Astrocyte (in vitro differentiated cells and primary cell): ENCODE results near the gene URB1. TPM values are rescaled to one million over a fixed set of nuclear protein-coding genes. Genes with fewer than 3 reads are reported as not detected.

ENCODE experiments used
- DNase-seq: peaks from one replicate; pipeline ENCODE4 v3.0.0-alpha.2; 2010; ENCODE audit warnings: low read depth
- FAIRE-seq: peaks from 2 replicates; lab custom pipeline; 2011; peaks lifted over from hg19 to GRCh38; lab: Jason Lieb, UNC
- H2AFZ ChIP-seq: 2 replicates; pipeline ENCODE4 v1.6.0; 2012; ENCODE audit warnings: low read depth, low read length, inconsistent platforms
- H3K27ac ChIP-seq: 2 replicates; pipeline ENCODE4 v1.5.1; 2011; ENCODE audit warnings: low read depth, low read length, inconsistent platforms
- H3K27me3 ChIP-seq: 2 replicates; pipeline ENCODE4 v1.6.0; 2011; ENCODE audit warnings: low read length, inconsistent platforms; ENCODE audit not compliant: insufficient read depth
- H3K36me3 ChIP-seq: 2 replicates; pipeline ENCODE4 v1.5.1; 2011; ENCODE audit warnings: low read length, inconsistent platforms; ENCODE audit not compliant: insufficient read depth
- H3K4me1 ChIP-seq: 2 replicates; pipeline ENCODE4 v1.5.1; 2011; ENCODE audit warnings: low read length, inconsistent platforms; ENCODE audit not compliant: insufficient read depth
- H3K4me2 ChIP-seq: 2 replicates; pipeline ENCODE4 v1.6.0; 2012; ENCODE audit warnings: low read length, inconsistent platforms
- H3K4me3 ChIP-seq: 2 replicates; pipeline ENCODE4 v1.5.1; 2011; ENCODE audit warnings: low read depth, mild to moderate bottlenecking, low read length, inconsistent platforms; ENCODE audit not compliant: insufficient read depth
- H3K79me2 ChIP-seq: 2 replicates; pipeline ENCODE4 v1.6.0; 2012; ENCODE audit warnings: mild to moderate bottlenecking, low read length, inconsistent platforms; ENCODE audit not compliant: insufficient read depth
- H3K9ac ChIP-seq: 2 replicates; pipeline ENCODE4 v1.6.0; 2012; ENCODE audit warnings: mild to moderate bottlenecking, low read length, inconsistent platforms
- H3K9me3 ChIP-seq: 2 replicates; pipeline ENCODE4 v1.5.1; 2012; ENCODE audit warnings: low read depth, mild to moderate bottlenecking, low read length, inconsistent platforms; ENCODE audit not compliant: insufficient read depth
- H4K20me1 ChIP-seq: 2 replicates; pipeline ENCODE4 v1.6.0; 2012; ENCODE audit warnings: low read length, inconsistent platforms; ENCODE audit not compliant: insufficient read depth
- H3K27ac Mint-ChIP-seq: one replicate; pipeline ENCODE4 v1.8.0; 2021; ENCODE audit warnings: mild to moderate bottlenecking, mixed read lengths; ENCODE audit not compliant: unreplicated experiment
- H3K27me3 Mint-ChIP-seq: one replicate; pipeline ENCODE4 v1.8.0; 2021; ENCODE audit warnings: low read depth, mixed read lengths; ENCODE audit not compliant: unreplicated experiment
- H3K36me3 Mint-ChIP-seq: one replicate; pipeline ENCODE4 v1.8.0; 2021; ENCODE audit warnings: low read depth, mixed read lengths; ENCODE audit not compliant: unreplicated experiment
- H3K4me1 Mint-ChIP-seq: one replicate; pipeline ENCODE4 v1.8.0; 2021; ENCODE audit warnings: low read depth, mixed read lengths; ENCODE audit not compliant: unreplicated experiment
- H3K4me3 Mint-ChIP-seq: one replicate; pipeline ENCODE4 v1.8.0; 2021; ENCODE audit warnings: mild to moderate bottlenecking, moderate library complexity, mixed read lengths; ENCODE audit not compliant: unreplicated experiment
- H3K9me3 Mint-ChIP-seq: one replicate; pipeline ENCODE4 v1.8.0; 2021; ENCODE audit warnings: mild to moderate bottlenecking, mixed read lengths; ENCODE audit not compliant: unreplicated experiment
- EZH2 ChIP-seq: IDR thresholded peaks from 2 replicates; pipeline ENCODE4 v1.6.1; 2012; ENCODE audit warnings: mild to moderate bottlenecking, low read length, inconsistent platforms; ENCODE audit not compliant: insufficient read depth
- total RNA-seq: library from RNA; stranded (reverse); gene quantifications from 2 replicates; pipeline ENCODE4 v1.2.1, GENCODE V29; 2021
- TF ChIP-seq, protein P1 (sequence below): IDR thresholded peaks from 2 replicates; pipeline ENCODE4 v1.5.1; 2011; ENCODE audit warnings: low read depth, mild to moderate bottlenecking, inconsistent platforms, low read length, moderate library complexity; ENCODE audit not compliant: insufficient read depth

URB1 gene
- total RNA-seq, 1 donor from 2014 or later = 19.2 TPM

DNA sequence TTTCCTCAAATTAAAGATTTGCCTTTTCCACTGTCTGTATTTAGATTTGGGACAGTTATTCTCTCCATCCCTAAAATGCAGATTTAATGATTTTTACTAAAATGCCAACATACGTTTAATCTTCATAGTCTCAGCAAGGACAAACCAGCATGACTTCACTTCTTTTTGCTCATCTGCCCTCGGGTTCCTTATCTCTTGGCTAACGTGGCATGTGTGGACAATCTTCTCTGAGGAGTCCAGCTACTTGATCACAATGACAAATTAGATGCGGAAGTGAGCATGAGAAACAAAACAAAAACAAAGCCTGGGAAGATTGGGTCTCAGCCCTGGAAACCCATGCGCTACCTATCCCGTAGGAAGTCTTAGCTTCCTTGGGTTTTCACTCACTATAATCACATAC lies 93.1 kb downstream of the URB1 start:
- H3K9me3 Mint-ChIP-seq = no peaks in the 10 kb centered on the region
- Histone ChIP-seq H3K4me2 (no peak overlapping the region), H3K9ac (no peak overlapping the region), H3K9me3 (no peaks in the 10 kb centered on the region), H4K20me1 (no peaks in the 10 kb centered on the region), H3K36me3 (no peaks in the 10 kb centered on the region), H3K4me1 (no peaks in the 10 kb centered on the region), H3K4me3 (no peak overlapping the region), H3K79me2 (no peaks in the 10 kb centered on the region), H3K27me3 (no peaks in the 10 kb centered on the region), H2AFZ (no peak overlapping the region), H3K27ac (no peak overlapping the region)
- H3K27me3 Mint-ChIP-seq = no peaks in the 10 kb centered on the region
- H3K4me3 Mint-ChIP-seq = no peak overlapping the region
- no peak for DNase-seq
- no peak overlapping the region for H3K27ac Mint-ChIP-seq
- no peak for FAIRE-seq
- TF ChIP-seq, protein P1, sequence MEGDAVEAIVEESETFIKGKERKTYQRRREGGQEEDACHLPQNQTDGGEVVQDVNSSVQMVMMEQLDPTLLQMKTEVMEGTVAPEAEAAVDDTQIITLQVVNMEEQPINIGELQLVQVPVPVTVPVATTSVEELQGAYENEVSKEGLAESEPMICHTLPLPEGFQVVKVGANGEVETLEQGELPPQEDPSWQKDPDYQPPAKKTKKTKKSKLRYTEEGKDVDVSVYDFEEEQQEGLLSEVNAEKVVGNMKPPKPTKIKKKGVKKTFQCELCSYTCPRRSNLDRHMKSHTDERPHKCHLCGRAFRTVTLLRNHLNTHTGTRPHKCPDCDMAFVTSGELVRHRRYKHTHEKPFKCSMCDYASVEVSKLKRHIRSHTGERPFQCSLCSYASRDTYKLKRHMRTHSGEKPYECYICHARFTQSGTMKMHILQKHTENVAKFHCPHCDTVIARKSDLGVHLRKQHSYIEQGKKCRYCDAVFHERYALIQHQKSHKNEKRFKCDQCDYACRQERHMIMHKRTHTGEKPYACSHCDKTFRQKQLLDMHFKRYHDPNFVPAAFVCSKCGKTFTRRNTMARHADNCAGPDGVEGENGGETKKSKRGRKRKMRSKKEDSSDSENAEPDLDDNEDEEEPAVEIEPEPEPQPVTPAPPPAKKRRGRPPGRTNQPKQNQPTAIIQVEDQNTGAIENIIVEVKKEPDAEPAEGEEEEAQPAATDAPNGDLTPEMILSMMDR = no peak
- no peak for TF ChIP-seq EZH2
- H3K36me3 Mint-ChIP-seq = peaks cover 12% of the 10 kb centered on the region
- no peaks in the 10 kb centered on the region for H3K4me1 Mint-ChIP-seq

DNA sequence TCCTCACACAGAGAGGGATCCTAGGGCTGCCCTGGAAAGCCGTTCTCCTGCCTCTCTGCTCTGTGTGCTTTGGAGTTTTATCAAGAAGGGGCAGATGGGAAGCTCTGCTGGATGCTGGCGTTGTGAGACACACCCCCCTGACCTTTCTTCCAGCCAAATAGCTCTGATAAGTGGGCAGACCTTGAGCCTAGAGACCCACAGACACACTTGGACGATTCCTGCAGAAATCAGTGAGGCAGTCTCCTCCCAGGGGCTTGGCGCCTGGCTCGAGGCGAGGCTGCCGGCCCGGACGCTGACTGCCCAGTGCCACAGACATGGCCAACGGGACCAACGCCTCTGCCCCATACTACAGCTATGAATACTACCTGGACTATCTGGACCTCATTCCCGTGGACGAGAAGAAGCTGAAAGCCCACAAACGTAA lies 94.1 kb downstream of the URB1 start, which contains the start of gene MRAP:
Gene MRAP, plus strand, starts transcription at position 198 of the 424 bp plus-strand sequence. Its CDS starts 117 bp downstream, at position 315.
- H3K36me3 Mint-ChIP-seq = peaks cover 12% of the 10 kb centered on the region
- Histone ChIP-seq H3K79me2 (no peaks in the 10 kb centered on the region), H3K27me3 (no peaks in the 10 kb centered on the region), H2AFZ (no peak within 1 kb of the TSS), H3K9ac (no peak within 1 kb of the TSS), H3K27ac (no peak within 1 kb of the TSS), H3K36me3 (no peaks in the 10 kb centered on the region), H3K4me2 (no peak within 1 kb of the TSS), H3K9me3 (no peaks in the 10 kb centered on the region), H3K4me3 (no peak within 1 kb of the TSS), H3K4me1 (no peaks in the 10 kb centered on the region), H4K20me1 (no peaks in the 10 kb centered on the region)
- no peaks in the 10 kb centered on the region for H3K9me3 Mint-ChIP-seq
- no peak for TF ChIP-seq EZH2
- TF ChIP-seq, protein P1 = no peak
- H3K27ac Mint-ChIP-seq = no peak within 1 kb of the TSS
- H3K27me3 Mint-ChIP-seq = no peaks in the 10 kb centered on the region
- DNase-seq (no peak), FAIRE-seq (no peak)
- H3K4me3 Mint-ChIP-seq = no peak within 1 kb of the TSS
- H3K4me1 Mint-ChIP-seq = no peaks in the 10 kb centered on the region

DNA sequence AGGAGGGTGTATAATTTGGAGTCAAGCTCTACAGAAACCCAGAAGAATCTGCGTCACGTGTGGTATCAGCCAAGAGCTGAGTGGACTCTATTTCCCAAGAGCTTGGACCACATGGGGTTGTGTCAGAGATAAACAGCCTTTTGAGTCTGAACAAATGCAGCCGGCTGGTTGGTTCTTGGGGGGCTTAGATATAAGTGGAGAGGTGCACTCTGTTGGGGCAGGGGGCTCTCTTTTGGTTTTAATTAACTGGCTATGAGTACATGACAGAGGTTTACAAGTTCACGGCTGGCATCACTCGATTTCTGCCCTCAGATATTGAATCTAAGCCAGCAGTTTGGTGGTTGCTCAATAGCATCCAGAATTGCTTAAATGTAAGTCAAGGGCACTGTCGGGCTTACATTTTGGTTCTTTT lies 94.7 kb downstream of the URB1 start:
- H3K4me3 Mint-ChIP-seq = no peak overlapping the region
- no peaks in the 10 kb centered on the region for H3K9me3 Mint-ChIP-seq
- Histone ChIP-seq H3K9ac (no peak overlapping the region), H3K27ac (no peak overlapping the region), H3K4me3 (no peak overlapping the region), H3K4me2 (no peak overlapping the region), H3K4me1 (no peaks in the 10 kb centered on the region), H4K20me1 (no peaks in the 10 kb centered on the region), H3K27me3 (no peaks in the 10 kb centered on the region), H3K79me2 (no peaks in the 10 kb centered on the region), H2AFZ (no peak overlapping the region), H3K36me3 (no peaks in the 10 kb centered on the region), H3K9me3 (no peaks in the 10 kb centered on the region)
- no peak for FAIRE-seq
- no peak overlapping the region for H3K27ac Mint-ChIP-seq
- H3K27me3 Mint-ChIP-seq = no peaks in the 10 kb centered on the region
- TF ChIP-seq, protein P1 = no peak
- TF ChIP-seq EZH2 = no peak
- H3K36me3 Mint-ChIP-seq = peaks cover 12% of the 10 kb centered on the region
- no peaks in the 10 kb centered on the region for H3K4me1 Mint-ChIP-seq
- DNase-seq = no peak
